IPS-18a (cell line): ENCODE results near the gene TRIM46.
"Not testable (repeated sequence)": the region's sequence is repeated elsewhere in the genome, so short reads cannot be mapped to it uniquely, and the experiment has no call there.

ENCODE experiments used
- H3K27ac ChIP-seq: one replicate; pipeline ENCODE4 v1.5.1; 2013; ENCODE audit warnings: low read length
- H3K27me3 ChIP-seq: one replicate; pipeline ENCODE4 v1.6.1; 2013; ENCODE audit warnings: mild to moderate bottlenecking, low read length; ENCODE audit not compliant: control insufficient read depth, insufficient read depth
- H3K36me3 ChIP-seq: one replicate; pipeline ENCODE4 v1.6.1; 2013; ENCODE audit warnings: low read depth, low read length; ENCODE audit not compliant: control insufficient read depth
- H3K4me1 ChIP-seq: one replicate; pipeline ENCODE4 v1.6.1; 2013; ENCODE audit warnings: low read depth, low read length; ENCODE audit not compliant: control insufficient read depth
- H3K4me3 ChIP-seq: one replicate; pipeline ENCODE4 v1.5.1; 2013; ENCODE audit warnings: low read length
- H3K9ac ChIP-seq: one replicate; pipeline ENCODE4 v1.6.1; 2013; ENCODE audit warnings: mild to moderate bottlenecking, low read length, moderate library complexity
- H3K9me3 ChIP-seq: one replicate; pipeline ENCODE4 v1.6.1; 2013; ENCODE audit warnings: low read depth, low read length; ENCODE audit not compliant: control insufficient read depth

Gene TRIM46

GRCh38 chr1:155212051-155212440 lies 38.4 kb downstream of the TRIM46 start:
- not testable (repeated sequence) for H3K9ac ChIP-seq, H3K9me3 ChIP-seq, H3K36me3 ChIP-seq, H3K27me3 ChIP-seq, H3K27ac ChIP-seq, H3K4me3 ChIP-seq
- peaks cover 11% of the 10 kb centered on the region for H3K4me1 ChIP-seq

- not testable (repeated sequence) for H3K36me3 ChIP-seq, H3K9me3 ChIP-seq, H3K27me3 ChIP-seq, H3K9ac ChIP-seq, H3K27ac ChIP-seq, H3K4me1 ChIP-seq, H3K4me3 ChIP-seq
Measured at GRCh38 chr1:155214702-155215101, 41.1 kb downstream of the TRIM46 start.

- Histone ChIP-seq H3K27me3 (no peaks in the 10 kb centered on the region), H3K36me3 (no peaks in the 10 kb centered on the region), H3K9me3 (no peaks in the 10 kb centered on the region), H3K9ac (peak overlapping the region; percentile 2), H3K4me1 (no peaks in the 10 kb centered on the region), H3K27ac (no peak overlapping the region), H3K4me3 (peak overlapping the region; percentile 23)
Measured at GRCh38 chr1:155218854-155219591, 45.4 kb downstream of the TRIM46 start.

DNA sequence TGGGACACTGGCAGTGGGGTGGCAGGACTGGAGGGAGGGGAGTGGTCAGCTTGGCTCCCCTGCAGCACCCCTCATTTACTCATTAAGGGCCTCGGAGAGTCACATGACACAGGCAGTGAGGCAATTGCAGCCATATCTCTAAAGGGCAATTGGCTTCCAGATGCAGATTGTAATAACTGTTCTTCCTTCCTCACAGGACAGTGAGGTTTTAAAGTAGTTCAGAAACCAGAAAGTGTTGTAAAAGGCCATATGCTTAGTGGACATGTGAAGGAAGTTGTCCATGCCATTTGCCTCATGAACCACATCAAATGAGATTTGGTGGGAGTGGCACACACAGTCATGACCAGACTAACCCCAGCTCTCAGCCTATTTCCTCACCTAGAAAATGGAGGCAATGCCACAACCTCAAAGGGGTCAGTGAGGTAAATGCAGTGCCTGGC lies 46.0 kb downstream of the TRIM46 start:
- Histone ChIP-seq H3K27ac (no peak overlapping the region), H3K9ac (peak overlapping the region; percentile 2), H3K4me1 (no peaks in the 10 kb centered on the region), H3K4me3 (peak overlapping the region; percentile 23), H3K36me3 (no peaks in the 10 kb centered on the region), H3K27me3 (no peaks in the 10 kb centered on the region), H3K9me3 (no peaks in the 10 kb centered on the region)

DNA sequence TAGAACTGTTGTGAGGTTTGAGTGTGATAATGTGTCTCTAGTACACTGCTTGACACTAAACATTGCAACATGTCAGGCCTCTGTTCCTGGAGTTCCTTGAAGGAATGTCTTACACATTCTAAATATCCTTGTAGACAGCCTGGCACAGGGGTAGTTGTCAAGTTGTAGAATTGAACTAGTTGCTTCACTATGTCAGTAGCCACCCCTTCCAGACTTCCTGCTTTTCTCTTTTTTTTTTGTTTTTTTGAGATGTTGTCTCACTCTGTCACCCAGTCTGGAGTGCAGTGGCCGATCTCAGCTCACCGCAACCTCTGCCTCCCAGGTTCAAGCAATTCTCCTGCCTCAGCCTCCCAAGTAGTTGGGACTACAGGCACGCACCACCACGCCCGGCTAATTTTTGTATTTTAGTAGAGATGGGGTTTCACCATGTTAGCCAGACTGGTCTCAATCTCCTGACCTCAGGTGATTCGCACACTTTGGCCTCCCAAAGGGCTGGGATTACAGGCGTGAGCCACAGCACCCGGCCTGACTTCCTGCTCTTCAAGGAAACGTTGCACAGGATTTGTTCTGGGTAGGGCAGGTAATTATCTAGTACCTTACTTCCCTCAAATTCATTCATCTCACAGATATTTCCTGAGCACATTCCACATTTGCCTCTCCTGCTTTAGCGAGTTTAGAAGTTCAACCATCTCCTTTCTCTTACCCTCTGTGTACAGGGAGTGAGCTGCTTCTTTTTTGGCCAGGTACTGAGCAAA lies 46.7 kb downstream of the TRIM46 start:
- not testable (repeated sequence) for H3K9me3 ChIP-seq, H3K4me1 ChIP-seq, H3K27ac ChIP-seq, H3K4me3 ChIP-seq, H3K36me3 ChIP-seq, H3K9ac ChIP-seq, H3K27me3 ChIP-seq

DNA sequence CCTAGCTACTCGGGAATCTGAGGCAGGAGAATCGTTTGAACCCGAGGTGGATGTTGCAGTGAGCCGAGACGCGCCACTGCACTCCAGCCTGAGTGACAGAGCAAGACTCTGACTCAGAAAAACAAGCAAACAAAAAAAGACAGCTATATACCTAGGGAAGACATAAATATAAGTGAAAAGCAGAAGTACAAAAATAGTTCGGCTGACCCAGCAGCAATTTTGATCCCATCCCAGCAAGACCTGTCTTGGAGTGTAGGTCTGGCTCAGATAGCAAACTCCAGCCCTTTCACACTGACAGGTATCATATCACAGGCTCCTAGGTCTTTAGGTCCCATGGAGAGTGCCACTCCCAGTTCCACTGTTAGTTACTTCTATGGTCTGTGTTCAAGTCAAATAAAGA lies 49.4 kb downstream of the TRIM46 start:
- Histone ChIP-seq H3K36me3 (no peaks in the 10 kb centered on the region), H3K4me3 (no peak overlapping the region), H3K9me3 (no peaks in the 10 kb centered on the region), H3K4me1 (peaks cover 11% of the 10 kb centered on the region), H3K27ac (no peak overlapping the region), H3K27me3 (no peaks in the 10 kb centered on the region), H3K9ac (no peak overlapping the region)

DNA sequence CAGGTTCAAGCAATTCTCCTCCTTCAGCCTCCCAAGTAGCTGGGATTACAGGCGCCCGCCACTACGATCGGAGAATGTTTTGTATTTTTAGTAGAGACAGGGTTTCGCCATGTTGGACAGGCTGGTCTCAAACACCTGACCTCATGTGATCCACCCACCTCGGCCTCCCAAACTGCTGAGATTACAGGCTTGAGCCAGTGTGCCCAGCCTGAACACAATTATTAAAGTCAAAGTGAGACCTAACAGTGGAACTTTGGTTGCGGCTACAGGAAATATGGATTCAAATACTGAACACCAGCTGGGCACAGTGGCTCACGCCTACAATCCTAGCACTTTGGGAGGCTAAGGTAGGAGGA lies 51.7 kb downstream of the TRIM46 start:
- H3K9ac ChIP-seq, H3K27me3 ChIP-seq, H3K27ac ChIP-seq, H3K9me3 ChIP-seq, H3K36me3 ChIP-seq, H3K4me3 ChIP-seq: not testable (repeated sequence)
- H3K4me1 ChIP-seq, result peaks cover 13% of the 10 kb centered on the region

GRCh38 chr1:155226188-155226909 lies 52.7 kb downstream of the TRIM46 start:
- peaks cover 13% of the 10 kb centered on the region for H3K4me1 ChIP-seq
- peak overlapping the region; percentile 96 for H3K4me3 ChIP-seq
- H3K9me3 ChIP-seq, result no peaks in the 10 kb centered on the region
- peak overlapping the region; percentile 82 for H3K27ac ChIP-seq
- no peaks in the 10 kb centered on the region for H3K36me3 ChIP-seq
- peak overlapping the region; percentile 96 for H3K9ac ChIP-seq
- H3K27me3 ChIP-seq, result peaks cover 8% of the 10 kb centered on the region

DNA sequence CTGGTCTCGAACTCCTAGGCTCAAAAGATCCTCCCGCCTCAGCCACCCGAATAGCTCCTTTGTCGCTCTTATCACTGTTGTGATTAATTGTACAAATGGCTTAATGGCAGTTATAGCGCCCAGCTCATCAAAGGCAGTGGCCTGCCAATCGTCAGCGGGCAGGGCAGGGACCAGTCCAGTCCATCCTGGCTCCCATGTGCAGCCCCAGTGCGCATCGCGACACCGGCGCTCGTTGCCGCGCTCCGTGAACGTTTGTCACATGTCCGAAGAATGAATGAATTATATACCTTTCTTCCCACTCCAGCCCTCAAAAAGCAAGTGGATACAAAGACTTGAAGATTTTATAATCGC lies 53.2 kb downstream of the TRIM46 start:
- H3K9ac ChIP-seq, result peak overlapping the region; percentile 96
- H3K4me1 ChIP-seq, result peaks cover 13% of the 10 kb centered on the region
- no peaks in the 10 kb centered on the region for H3K9me3 ChIP-seq
- no peaks in the 10 kb centered on the region for H3K36me3 ChIP-seq
- peak overlapping the region; percentile 82 for H3K27ac ChIP-seq
- H3K4me3 ChIP-seq, result peak overlapping the region; percentile 96
- peaks cover 8% of the 10 kb centered on the region for H3K27me3 ChIP-seq

- peak overlapping the region; percentile 96 for H3K9ac ChIP-seq
- H3K9me3 ChIP-seq, result no peaks in the 10 kb centered on the region
- H3K4me3 ChIP-seq, result peak overlapping the region; percentile 96
- H3K4me1 ChIP-seq, result peaks cover 13% of the 10 kb centered on the region
- no peaks in the 10 kb centered on the region for H3K36me3 ChIP-seq
- H3K27me3 ChIP-seq, result peaks cover 8% of the 10 kb centered on the region
- H3K27ac ChIP-seq, result peak overlapping the region; percentile 99
Measured at GRCh38 chr1:155227261-155228095, 53.8 kb downstream of the TRIM46 start.

DNA sequence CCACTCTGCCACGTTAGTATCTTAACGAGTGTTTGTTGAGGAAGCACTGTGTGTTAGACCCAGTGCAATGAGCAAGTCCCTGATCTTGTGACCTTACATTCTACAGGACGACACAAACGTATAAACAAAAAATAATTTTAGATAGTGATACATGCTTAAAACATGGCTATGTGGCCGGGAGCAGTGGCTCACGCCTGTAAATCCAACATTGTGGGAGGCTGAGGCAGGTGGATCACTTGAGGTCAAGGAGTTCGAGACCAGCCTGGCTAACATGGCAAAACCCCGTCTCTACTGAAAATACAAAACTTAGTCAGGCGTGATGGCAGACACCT lies 54.4 kb downstream of the TRIM46 start:
- Histone ChIP-seq H3K9ac (peak overlapping the region; percentile 96), H3K4me3 (peak overlapping the region; percentile 96), H3K9me3 (no peaks in the 10 kb centered on the region), H3K27ac (peak overlapping the region; percentile 99), H3K27me3 (peaks cover 8% of the 10 kb centered on the region), H3K36me3 (no peaks in the 10 kb centered on the region), H3K4me1 (peaks cover 13% of the 10 kb centered on the region)
